ENCODE measurements around the gene KLHDC4. TPM values are rescaled to one million over a fixed set of nuclear protein-coding genes. Genes with fewer than 3 reads are reported as not detected.
A peak's percentile ranks its signal among the peaks of the same experiment; 100 is the strongest.

The KLHDC4 gene
- total RNA-seq, 1 experiment from 2014 or later, result 76.2 TPM

- no peak overlapping the region for H4K91ac ChIP-seq (ENCODE audit: insufficient read length, low read depth, low read length)
- H3K36me3 Mint-ChIP-seq (ENCODE audit: insufficient read depth in 1 of 3, low read depth in 3 of 3), result peaks cover 46 to 83% (median 80%) of the 10 kb centered on the region in 3 experiments
- H3K4ac ChIP-seq (ENCODE audit: low read depth, low read length), result no peak overlapping the region
- no peak overlapping the region for H2BK120ac ChIP-seq (ENCODE audit: low read depth, low read length, poor library complexity, severe bottlenecking)
- no peak overlapping the region for H3K14ac ChIP-seq (ENCODE audit: insufficient read depth, low read length)
- no peak for TF ChIP-seq CTCF (conservative IDR thresholded peaks at IDR 0.05)
- no peaks in the 10 kb centered on the region for H3K23me2 ChIP-seq (ENCODE audit: insufficient read length, low read depth, low read length, poor library complexity, severe bottlenecking)
- no peak overlapping the region for H4K8ac ChIP-seq (replicated peaks; ENCODE audit: insufficient read length, low read depth, low read length)
- no peak overlapping the region for H3K56ac ChIP-seq (ENCODE audit: insufficient read length, low read depth, low read length)
- no peak overlapping the region for H2BK5ac ChIP-seq (ENCODE audit: insufficient read length, low read length)
- no peak overlapping the region for H3K27ac ChIP-seq (ENCODE audit: insufficient read length, low read depth, low read length)
- H2BK15ac ChIP-seq (ENCODE audit: low read depth, low read length), result no peak overlapping the region
- H2BK12ac ChIP-seq (ENCODE audit: insufficient read length, low read depth, low read length), result no peak overlapping the region
- no peak overlapping the region for H3K9ac ChIP-seq (ENCODE audit: extremely low read depth, insufficient read length, low read length)
- H3K79me1 ChIP-seq (ENCODE audit: insufficient read depth, low read depth, low read length, poor library complexity, severe bottlenecking), result no peaks in the 10 kb centered on the region
- H2BK20ac ChIP-seq (ENCODE audit: low read depth, low read length, poor library complexity, severe bottlenecking), result no peak overlapping the region
- H3K4me2 ChIP-seq (ENCODE audit: insufficient read depth, insufficient read length, low read length), result no peak overlapping the region
- H4K5ac ChIP-seq (ENCODE audit: insufficient read length, low read depth, low read length), result no peak overlapping the region
- peak overlapping the region; percentile 32 to 63 (median 57); a peak in 3 of 7 replicates for H3K27ac Mint-ChIP-seq
- no peak overlapping the region for H3T11ph ChIP-seq (ENCODE audit: low read length)
- no peak overlapping the region for H3K18ac ChIP-seq (ENCODE audit: insufficient read length, low read depth, low read length)
- DNase-seq, result no peak
- H3K4me3 Mint-ChIP-seq, result no peak overlapping the region
- H3K27me3 ChIP-seq (ENCODE audit: insufficient read depth, low read length), result no peaks in the 10 kb centered on the region
- H3K4me1 Mint-ChIP-seq, result peaks cover 0 to 6% of the 10 kb centered on the region in 2 experiments; a peak in 1 of 4 replicates
- no peaks in the 10 kb centered on the region for H3K9me3 ChIP-seq (ENCODE audit: control insufficient read depth, low read depth, low read length)
- H3K23ac ChIP-seq (ENCODE audit: insufficient read length, low read depth, low read length), result no peak overlapping the region
- no peaks in the 10 kb centered on the region for H3K4me1 ChIP-seq (ENCODE audit: insufficient read depth, low read length)
- no peak overlapping the region for H2AK5ac ChIP-seq (ENCODE audit: insufficient read length, low read length)
- H3K27me3 Mint-ChIP-seq (ENCODE audit: low read depth), result no peaks in the 10 kb centered on the region
- WGBS (ENCODE audit: extremely low coverage, insufficient read length, low lambda C conversion rate), result no CpG with 5 or more reads among the region's 19 CpGs
- no peaks in the 10 kb centered on the region for H4K20me1 ChIP-seq (ENCODE audit: control insufficient read depth, insufficient read depth, insufficient read length)
- peaks cover 3 to 4% of the 10 kb centered on the region in 2 experiments; a peak in 3 of 5 replicates for H3K9me3 Mint-ChIP-seq
- peaks cover 4% of the 10 kb centered on the region; the same call in 1 of the 2 replicates for H3K79me2 ChIP-seq (ENCODE audit: insufficient read depth, low read length)
- no peak overlapping the region for H2AFZ ChIP-seq (ENCODE audit: low read length)
Observed at GRCh38 chr16:87722590-87723225, 43.1 kb downstream of the KLHDC4 start.

Data from H9 (cell line).